ENCODE data around the gene ACTL8.

ACTL8 gene

GRCh38 chr1:17799642-17800041 lies 44.5 kb downstream of the ACTL8 start:
- POLR2A ChIA-PET: no interaction called here
- CTCF ChIA-PET: no interaction called here
- TF ChIP-seq ELF4 (IDR thresholded peaks at IDR 0.05) (no peak), SP1 (IDR thresholded peaks at IDR 0.05) (no peak), BHLHE40 (IDR thresholded peaks at IDR 0.05; ENCODE audit: borderline replicate concordance) (no peak), NFRKB (IDR thresholded peaks at IDR 0.05) (no peak)

GRCh38 chr1:17802164-17802563 lies 47.0 kb downstream of the ACTL8 start:
- POLR2A ChIA-PET: no interaction called here
- TF ChIP-seq FOXK2 (IDR thresholded peaks at IDR 0.05): no peak
- no peak for TF ChIP-seq CTBP1 (IDR thresholded peaks at IDR 0.05; ENCODE audit: borderline replicate concordance)
- TF ChIP-seq FOXA1 (IDR thresholded peaks at IDR 0.05): no peak
- no peak for TF ChIP-seq HDGF (IDR thresholded peaks at IDR 0.05; ENCODE audit: borderline replicate concordance)
- CTCF ChIA-PET: no interaction called here
- no peak for DNase-seq (ENCODE audit: extremely low spot score)

More at GRCh38 chr1:17799642-17800041, 44.5 kb downstream of the ACTL8 start:
- no peak for DNase-seq (ENCODE audit: extremely low spot score)

- TF ChIP-seq NFRKB (IDR thresholded peaks at IDR 0.05) (no peak), SP1 (IDR thresholded peaks at IDR 0.05) (no peak), TARDBP (IDR thresholded peaks at IDR 0.05) (no peak), PKNOX1 (IDR thresholded peaks at IDR 0.05) (no peak), L3MBTL2 (conservative IDR thresholded peaks at IDR 0.05) (no peak), BHLHE40 (IDR thresholded peaks at IDR 0.05; ENCODE audit: borderline replicate concordance) (no peak), ARNT (IDR thresholded peaks at IDR 0.05) (no peak), HDGF (IDR thresholded peaks at IDR 0.05; ENCODE audit: borderline replicate concordance) (no peak), SUZ12 (IDR thresholded peaks at IDR 0.05) (no peak), CTBP1 (IDR thresholded peaks at IDR 0.05; ENCODE audit: borderline replicate concordance) (no peak), FOXK2 (IDR thresholded peaks at IDR 0.05) (no peak), ZNF384 (IDR thresholded peaks at IDR 0.05) (no peak), ELF4 (IDR thresholded peaks at IDR 0.05) (no peak), FOXA1 (IDR thresholded peaks at IDR 0.05) (no peak)
- DNase-seq (ENCODE audit: extremely low spot score): no peak
- CTCF ChIA-PET: no interaction called here
- POLR2A ChIA-PET: no interaction called here
Measured at GRCh38 chr1:17802945-17803344, 47.8 kb downstream of the ACTL8 start.

GRCh38 chr1:17805869-17806684 lies 50.9 kb downstream of the ACTL8 start:
- ChIA-PET POLR2A (no interaction called here), CTCF (no interaction called here)
- TF ChIP-seq BHLHE40 (IDR thresholded peaks at IDR 0.05; ENCODE audit: borderline replicate concordance) (no peak), ZNF384 (IDR thresholded peaks at IDR 0.05) (no peak), NFRKB (IDR thresholded peaks at IDR 0.05) (no peak), FOXA1 (IDR thresholded peaks at IDR 0.05) (no peak), FOXM1 (IDR thresholded peaks at IDR 0.05; ENCODE audit: borderline replicate concordance) (no peak)
- no peak for DNase-seq (ENCODE audit: extremely low spot score)

- POLR2A ChIA-PET: no interaction called here
- no peak for DNase-seq (ENCODE audit: extremely low spot score)
- TF ChIP-seq SUZ12 (IDR thresholded peaks at IDR 0.05) (no peak), FOXK2 (IDR thresholded peaks at IDR 0.05) (no peak), SP1 (IDR thresholded peaks at IDR 0.05) (no peak), HDGF (IDR thresholded peaks at IDR 0.05; ENCODE audit: borderline replicate concordance) (no peak), FOXM1 (IDR thresholded peaks at IDR 0.05; ENCODE audit: borderline replicate concordance) (no peak), ELF4 (IDR thresholded peaks at IDR 0.05) (no peak), TARDBP (IDR thresholded peaks at IDR 0.05) (no peak), ZNF384 (IDR thresholded peaks at IDR 0.05) (no peak), NFRKB (IDR thresholded peaks at IDR 0.05) (no peak)
- CTCF ChIA-PET: interaction anchor here (0.7 kb wide), 1 partner anchor 14 kb away, joined by 3 read pairs; no protein-coding TSS in a partner anchor
Measured at GRCh38 chr1:17808816-17809215, 53.7 kb downstream of the ACTL8 start.

- POLR2A ChIA-PET: no interaction called here
- CTCF ChIA-PET: no interaction called here
- TF ChIP-seq SUZ12 (IDR thresholded peaks at IDR 0.05): no peak
- no peak for TF ChIP-seq SP1 (IDR thresholded peaks at IDR 0.05)
- TF ChIP-seq NFRKB (IDR thresholded peaks at IDR 0.05): no peak
- no peak for TF ChIP-seq ZNF384 (IDR thresholded peaks at IDR 0.05)
- TF ChIP-seq HDGF (IDR thresholded peaks at IDR 0.05; ENCODE audit: borderline replicate concordance): no peak
- no peak for DNase-seq (ENCODE audit: extremely low spot score)
Measured at GRCh38 chr1:17810668-17811067, 55.5 kb downstream of the ACTL8 start.

- TF ChIP-seq ELF4 (IDR thresholded peaks at IDR 0.05) (no peak), SP1 (IDR thresholded peaks at IDR 0.05) (no peak), BHLHE40 (IDR thresholded peaks at IDR 0.05; ENCODE audit: borderline replicate concordance) (no peak), SUZ12 (IDR thresholded peaks at IDR 0.05) (no peak), FOXA1 (IDR thresholded peaks at IDR 0.05) (no peak), NFRKB (IDR thresholded peaks at IDR 0.05) (no peak), FOXK2 (IDR thresholded peaks at IDR 0.05) (no peak), HDGF (IDR thresholded peaks at IDR 0.05; ENCODE audit: borderline replicate concordance) (no peak), ZNF384 (IDR thresholded peaks at IDR 0.05) (no peak), LEF1 (IDR thresholded peaks at IDR 0.05; ENCODE audit: borderline replicate concordance) (no peak), CTBP1 (IDR thresholded peaks at IDR 0.05; ENCODE audit: borderline replicate concordance) (no peak), ARNT (IDR thresholded peaks at IDR 0.05) (no peak), TARDBP (IDR thresholded peaks at IDR 0.05) (no peak), L3MBTL2 (conservative IDR thresholded peaks at IDR 0.05) (no peak), FOXM1 (IDR thresholded peaks at IDR 0.05; ENCODE audit: borderline replicate concordance) (no peak), PKNOX1 (IDR thresholded peaks at IDR 0.05) (no peak)
- ChIA-PET CTCF (no interaction called here), POLR2A (no interaction called here)
- DNase-seq (ENCODE audit: extremely low spot score): no peak
Measured at GRCh38 chr1:17816511-17816910, 61.4 kb downstream of the ACTL8 start.

Data from HEK293T (cell line).